22Rv1 (cell line): ENCODE data around the gene SAP30L.
A peak's percentile ranks its signal among the peaks of the same experiment; 100 is the strongest.

Experiments used
- H3K27ac ChIP-seq: fragments of 450-650 bp; 2 replicates; pipeline ENCODE4 v1.5.1; 2017
- CTCF ChIP-seq: fragments of 450-650 bp; IDR thresholded peaks from 2 replicates; pipeline ENCODE4 v1.5.1; 2017; ENCODE audit warnings: mild to moderate bottlenecking
- ZFX ChIP-seq: fragments of 450-650 bp; IDR thresholded peaks from 2 replicates; pipeline ENCODE4 v1.6.1; 2017; ENCODE audit warnings: antibody characterized with exemption, borderline replicate concordance

Gene SAP30L

GRCh38 chr5:154403234-154403633 is 42.6 kb upstream of the SAP30L start:
- TF ChIP-seq ZFX (no peak), CTCF (no peak)
- no peak overlapping the region for H3K27ac ChIP-seq

- TF ChIP-seq CTCF (no peak), ZFX (no peak)
- no peak overlapping the region for H3K27ac ChIP-seq
Observed at GRCh38 chr5:154403776-154404387, 41.9 kb upstream of the SAP30L start.

- no peak for TF ChIP-seq ZFX
- peak; percentile 86 for TF ChIP-seq CTCF
Observed at GRCh38 chr5:154405078-154405792, 40.6 kb upstream of the SAP30L start.

GRCh38 chr5:154406231-154406630 is 39.6 kb upstream of the SAP30L start:
- TF ChIP-seq CTCF (no peak), ZFX (no peak)
- H3K27ac ChIP-seq = no peak overlapping the region

More at GRCh38 chr5:154405078-154405792, 40.6 kb upstream of the SAP30L start:
- no peak overlapping the region for H3K27ac ChIP-seq

GRCh38 chr5:154406826-154407225 is 39.0 kb upstream of the SAP30L start:
- no peak overlapping the region for H3K27ac ChIP-seq
- TF ChIP-seq CTCF (no peak), ZFX (no peak)

GRCh38 chr5:154408811-154409210 is 37.0 kb upstream of the SAP30L start:
- no peak overlapping the region for H3K27ac ChIP-seq
- no peak for TF ChIP-seq ZFX
- no peak for TF ChIP-seq CTCF

GRCh38 chr5:154409230-154409840 is 36.5 kb upstream of the SAP30L start:
- TF ChIP-seq CTCF (no peak), ZFX (no peak)
- no peak overlapping the region for H3K27ac ChIP-seq
